ENCODE results near the gene CEP131.

Gene CEP131

DNA sequence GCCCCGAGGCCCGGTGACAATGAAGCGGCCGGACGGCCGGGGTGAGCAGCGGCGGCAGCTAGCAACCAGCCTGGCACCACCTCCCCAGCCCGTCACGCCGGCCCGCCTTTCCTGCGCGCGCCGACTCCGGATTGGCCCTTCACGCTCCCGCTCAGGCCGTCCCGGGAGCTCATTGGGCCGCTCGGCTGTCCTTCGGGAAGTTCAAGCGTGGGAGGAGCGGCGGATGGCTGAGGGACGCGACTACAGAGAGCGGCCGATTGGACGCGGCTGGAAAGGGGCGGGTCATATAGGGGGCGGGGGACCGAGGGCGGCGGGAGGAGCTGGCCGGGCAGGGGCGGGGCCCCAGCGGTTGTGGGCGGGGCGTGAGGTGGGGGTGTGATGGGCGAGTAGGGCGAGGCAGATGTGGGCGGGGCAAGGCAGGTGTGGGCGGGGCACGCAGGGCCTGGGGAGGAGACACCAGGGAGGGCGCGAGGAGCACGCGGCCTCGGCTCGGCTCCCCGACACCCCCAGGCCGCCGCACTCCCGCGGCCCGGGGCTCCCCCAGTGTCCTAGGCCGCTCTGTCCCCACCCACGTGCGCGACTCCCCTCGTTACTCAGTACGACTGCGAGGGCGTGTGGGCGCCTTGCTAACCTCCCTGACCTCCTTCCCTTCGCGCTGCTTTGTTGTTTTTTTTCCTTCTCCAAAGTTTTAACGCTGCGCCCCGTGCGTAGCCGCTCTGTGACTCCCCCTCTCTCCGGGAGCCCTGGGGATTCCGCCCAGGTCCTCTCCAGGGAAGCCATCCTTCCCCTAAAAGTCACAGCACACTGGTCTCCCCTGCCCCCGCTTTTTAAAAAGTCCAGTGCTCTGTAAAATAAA, at the start of gene CEP131:
TSS of gene CEP131 (minus strand) at position 60 of the 856 bp plus-strand sequence. CDS start 2,909 bp downstream, outside the sequence.
- DNase-seq (ENCODE audit: low read depth, low spot score): peak; percentile 95

DNA sequence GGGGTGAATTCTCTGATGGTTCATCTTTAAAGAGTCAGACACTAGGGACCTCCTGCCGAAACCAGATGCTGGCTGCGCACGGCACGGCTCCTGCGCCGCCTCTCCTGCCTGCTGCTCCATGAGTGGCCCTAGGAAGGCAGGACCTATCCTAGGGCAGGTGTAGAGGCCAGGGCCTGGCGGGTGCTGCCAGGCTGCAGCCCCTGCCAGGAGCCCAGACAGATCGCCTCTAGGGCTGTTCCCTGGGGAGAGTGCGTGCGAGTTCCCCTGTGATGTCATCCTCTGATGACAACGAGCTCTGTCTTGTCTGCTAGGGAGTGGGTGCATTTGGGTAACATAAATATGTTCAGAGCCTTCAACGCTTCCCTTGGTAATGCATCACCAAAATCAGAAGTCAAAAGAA, 48.5 kb upstream of the CEP131 start:
- no peak for DNase-seq (ENCODE audit: low read depth, low spot score)

DNA sequence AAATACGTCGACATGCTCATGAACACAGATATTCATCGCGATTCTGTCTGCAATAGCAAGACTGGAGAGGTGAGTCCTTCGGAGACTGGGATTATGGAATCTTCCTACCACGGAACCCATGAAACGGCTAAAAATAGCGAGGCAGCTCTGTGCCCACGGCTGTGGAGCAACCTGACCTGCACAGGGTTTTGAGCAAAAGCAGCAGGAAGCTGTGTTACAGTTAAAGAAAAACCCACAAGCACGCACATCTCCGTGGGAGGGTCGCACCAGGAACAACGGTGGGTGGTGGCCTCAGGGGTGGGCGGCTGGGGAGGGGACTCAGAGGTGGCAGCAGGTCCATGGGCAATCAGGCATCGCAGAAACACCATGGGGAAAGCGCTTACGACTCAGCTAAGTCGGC, 47.5 kb upstream of the CEP131 start:
- DNase-seq (ENCODE audit: low read depth, low spot score): no peak

DNA sequence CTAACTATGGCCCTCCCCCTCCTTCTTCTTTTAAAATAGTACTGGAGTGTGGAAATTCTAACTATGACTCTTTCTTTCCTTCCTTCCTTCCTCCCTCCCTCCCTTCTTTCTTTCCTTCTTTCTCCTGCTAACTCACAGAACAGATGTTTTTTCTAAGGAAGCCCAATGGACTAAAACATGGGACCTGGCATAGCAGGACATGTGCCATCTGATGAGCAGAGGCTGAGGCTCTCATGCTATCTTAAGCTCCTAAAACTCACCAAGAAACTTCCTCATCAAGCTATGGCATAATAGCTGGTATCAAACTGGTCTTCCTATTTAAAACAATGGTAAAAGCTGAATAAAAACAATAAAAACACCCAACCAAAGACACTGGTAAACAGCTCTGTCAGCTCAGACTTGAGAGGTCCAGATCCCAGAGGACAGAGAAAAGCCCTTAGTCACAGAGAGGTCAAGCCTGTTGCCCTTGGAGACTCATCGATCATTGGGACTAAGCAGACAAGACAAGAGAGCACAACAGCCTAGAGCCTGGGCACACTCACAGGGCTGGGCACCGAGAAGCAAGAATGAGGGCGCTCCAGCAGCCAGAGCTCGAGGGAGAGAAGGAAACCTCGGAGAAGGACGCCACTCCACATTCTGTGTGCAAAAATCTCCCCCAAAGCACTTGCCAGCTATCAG, 44.8 kb upstream of the CEP131 start:
- no peak for DNase-seq (ENCODE audit: low read depth, low spot score)

DNA sequence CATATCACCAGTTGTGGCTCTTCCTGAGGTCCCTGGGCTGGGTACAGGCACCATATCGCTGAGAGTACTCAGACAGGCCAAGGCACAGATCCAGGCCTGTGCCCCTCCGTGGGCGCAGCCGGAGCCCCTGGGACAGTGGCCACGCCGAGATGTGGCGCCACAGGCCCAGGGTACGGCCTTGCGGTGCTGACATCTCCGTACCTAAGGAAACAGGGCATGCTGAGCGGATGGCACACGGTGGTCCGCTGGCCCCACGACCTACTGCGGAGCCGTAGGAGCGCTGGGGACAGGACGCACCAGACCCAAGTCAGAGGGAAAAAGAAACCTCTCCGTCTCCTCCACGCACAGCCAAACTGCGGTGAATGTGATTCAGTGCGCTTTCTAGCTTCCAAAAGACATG, 42.8 kb upstream of the CEP131 start:
- DNase-seq (ENCODE audit: low read depth, low spot score): no peak

- DNase-seq (ENCODE audit: low read depth, low spot score): no peak
Measured at GRCh38 chr17:81264640-81265039, 41.9 kb upstream of the CEP131 start.

- no peak for DNase-seq (ENCODE audit: low read depth, low spot score)
Measured at GRCh38 chr17:81263371-81264181, 40.8 kb upstream of the CEP131 start.

- no peak for DNase-seq (ENCODE audit: low read depth, low spot score)
Measured at GRCh38 chr17:81261582-81262336, 39.0 kb upstream of the CEP131 start.

DNA sequence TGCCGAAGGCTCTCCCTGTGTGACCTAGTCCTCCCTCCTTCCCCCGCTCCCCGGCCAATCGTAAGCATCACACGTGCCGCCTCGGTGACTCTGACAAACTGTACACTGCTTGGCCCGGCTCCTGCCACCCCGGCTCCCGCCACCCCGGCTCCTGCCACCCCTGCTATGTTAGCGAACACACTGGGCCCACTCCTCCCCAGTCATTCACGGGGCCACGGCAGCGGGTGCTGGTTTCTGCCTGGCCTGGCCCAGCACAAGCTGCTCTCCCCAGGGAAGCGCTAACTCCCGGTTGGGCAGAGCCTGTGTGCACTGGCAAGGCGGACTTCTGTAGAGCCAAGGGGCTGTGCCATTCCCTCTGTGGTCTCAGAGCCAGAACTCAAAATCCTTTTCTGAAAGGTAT, 38.3 kb upstream of the CEP131 start:
- DNase-seq (ENCODE audit: low read depth, low spot score): no peak

DNA sequence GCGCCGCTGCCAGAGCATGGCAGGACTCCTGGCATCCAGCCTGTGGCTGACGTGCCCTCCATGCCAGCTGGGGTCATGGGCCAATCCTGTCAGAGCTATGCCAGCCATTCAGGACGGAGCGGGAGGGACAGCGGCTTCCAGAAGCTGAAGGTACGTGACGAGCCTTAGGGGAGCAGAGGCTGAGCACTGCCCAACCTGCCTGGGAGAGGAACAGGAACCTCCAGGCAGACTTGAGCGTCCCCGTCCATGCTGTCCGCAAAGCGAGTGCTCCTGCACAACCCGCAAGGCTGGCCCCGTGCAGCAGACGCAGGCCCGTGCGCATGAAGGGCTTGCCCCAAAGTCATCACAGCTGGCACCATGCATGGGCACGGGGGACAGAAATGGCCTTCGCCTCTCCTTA, 37.9 kb upstream of the CEP131 start:
- DNase-seq (ENCODE audit: low read depth, low spot score): no peak

DNA sequence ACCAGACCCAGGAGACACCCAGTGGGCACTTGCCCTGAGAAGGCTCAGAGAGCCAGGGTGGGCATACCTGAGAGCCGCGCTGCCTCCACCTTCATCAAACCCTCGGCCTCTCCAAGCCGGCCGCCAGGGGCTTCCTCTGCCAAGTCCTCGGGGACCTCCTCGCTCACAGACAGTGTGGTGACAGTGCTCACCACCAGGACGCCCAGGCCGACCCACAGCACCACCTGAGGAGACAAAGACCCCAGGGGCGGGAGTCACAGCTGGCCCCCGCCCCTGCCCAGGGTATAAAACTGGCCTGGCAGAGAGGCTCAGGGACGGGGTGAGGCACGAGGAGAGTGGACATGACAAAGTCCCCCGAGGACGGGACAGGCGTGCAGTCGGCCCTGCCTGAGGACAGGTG, 37.4 kb upstream of the CEP131 start:
- DNase-seq (ENCODE audit: low read depth, low spot score): no peak

DNA sequence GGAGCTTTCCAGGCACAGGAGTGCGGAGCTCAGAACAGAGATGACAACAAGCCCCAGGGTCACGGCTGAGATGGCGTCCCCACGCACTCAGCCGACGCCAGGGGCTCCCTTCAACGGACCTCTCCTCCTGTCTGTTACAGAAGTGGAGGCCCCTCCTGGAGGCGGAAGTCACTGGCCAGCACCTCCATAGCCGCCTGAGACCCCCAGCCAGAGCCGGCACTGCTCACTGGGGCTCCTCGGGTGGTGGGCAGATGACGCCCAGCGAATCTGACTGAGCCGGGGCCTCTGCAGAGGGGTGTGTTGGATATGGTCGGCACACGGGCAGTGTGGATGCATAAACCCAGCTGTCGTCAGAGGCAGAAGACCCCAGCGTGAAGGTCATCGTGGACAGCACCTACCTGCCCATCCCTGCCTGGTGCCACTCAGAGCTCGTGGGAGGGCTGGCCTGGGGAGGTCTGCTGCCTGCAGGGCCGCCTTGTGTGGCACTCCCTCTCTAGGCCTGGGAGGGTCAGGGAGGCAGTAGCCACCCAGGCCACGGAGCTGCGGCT, 36.4 kb upstream of the CEP131 start:
- no peak for DNase-seq (ENCODE audit: low read depth, low spot score)

GRCh38 chr17:81258292-81258691, 35.5 kb upstream of the CEP131 start:
- DNase-seq (ENCODE audit: low read depth, low spot score): no peak

GRCh38 chr17:81257533-81257932, 34.8 kb upstream of the CEP131 start:
- no peak for DNase-seq (ENCODE audit: low read depth, low spot score)

- DNase-seq (ENCODE audit: low read depth, low spot score): no peak
Measured at GRCh38 chr17:81256616-81257015, 33.9 kb upstream of the CEP131 start.

GRCh38 chr17:81254955-81255717, 32.4 kb upstream of the CEP131 start:
- DNase-seq (ENCODE audit: low read depth, low spot score): peak; percentile 16

DNA sequence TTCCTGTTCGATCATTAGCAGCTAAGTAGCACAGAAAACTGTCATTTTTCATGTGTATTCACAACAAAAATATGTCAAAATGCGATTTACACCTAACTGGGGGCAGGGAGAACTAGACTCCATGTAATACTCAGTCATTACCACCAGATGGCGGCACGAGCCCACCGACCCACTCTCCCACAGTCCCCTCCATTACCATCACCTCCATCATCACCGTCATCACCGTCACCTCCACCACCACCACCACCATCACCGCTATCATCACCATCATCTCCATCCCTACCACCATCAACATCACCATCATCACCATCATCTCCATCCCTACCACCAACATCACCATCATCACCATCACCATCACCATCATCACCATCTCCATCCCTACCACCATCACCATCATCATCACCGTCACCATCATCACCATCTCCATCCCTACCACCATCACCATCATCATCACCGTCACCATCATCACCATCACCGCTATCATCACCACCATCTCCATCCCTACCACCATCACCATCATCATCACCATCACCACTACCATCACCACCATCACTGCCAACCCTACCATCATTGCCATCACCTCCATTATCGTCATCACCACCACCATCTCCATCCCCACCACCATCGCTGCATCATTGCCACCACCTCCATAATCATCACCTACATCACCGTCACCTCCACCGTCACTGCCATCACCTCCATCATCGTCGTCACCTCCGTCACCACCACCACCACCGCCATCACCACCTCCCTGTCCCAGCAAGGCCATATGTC, 30.8 kb upstream of the CEP131 start:
- DNase-seq (ENCODE audit: low read depth, low spot score): no peak

DNA sequence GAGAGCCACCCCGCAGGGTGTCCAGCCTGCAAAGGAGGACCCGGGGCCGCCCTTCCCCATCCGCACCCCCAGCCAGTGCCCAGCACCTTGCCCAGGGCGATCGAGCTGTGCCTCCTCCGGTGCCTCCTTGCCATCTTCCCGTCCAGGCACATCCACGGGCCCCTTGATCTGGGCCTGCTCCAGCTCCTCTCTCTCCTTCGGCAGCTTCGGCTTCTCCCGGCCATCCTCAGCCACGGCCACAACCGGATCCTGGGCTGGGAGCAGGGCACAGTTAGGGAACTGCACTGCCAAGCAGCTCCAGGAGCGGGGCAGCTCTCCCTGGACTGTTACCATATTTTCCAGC, 30.2 kb upstream of the CEP131 start:
- no peak for DNase-seq (ENCODE audit: low read depth, low spot score)

DNA sequence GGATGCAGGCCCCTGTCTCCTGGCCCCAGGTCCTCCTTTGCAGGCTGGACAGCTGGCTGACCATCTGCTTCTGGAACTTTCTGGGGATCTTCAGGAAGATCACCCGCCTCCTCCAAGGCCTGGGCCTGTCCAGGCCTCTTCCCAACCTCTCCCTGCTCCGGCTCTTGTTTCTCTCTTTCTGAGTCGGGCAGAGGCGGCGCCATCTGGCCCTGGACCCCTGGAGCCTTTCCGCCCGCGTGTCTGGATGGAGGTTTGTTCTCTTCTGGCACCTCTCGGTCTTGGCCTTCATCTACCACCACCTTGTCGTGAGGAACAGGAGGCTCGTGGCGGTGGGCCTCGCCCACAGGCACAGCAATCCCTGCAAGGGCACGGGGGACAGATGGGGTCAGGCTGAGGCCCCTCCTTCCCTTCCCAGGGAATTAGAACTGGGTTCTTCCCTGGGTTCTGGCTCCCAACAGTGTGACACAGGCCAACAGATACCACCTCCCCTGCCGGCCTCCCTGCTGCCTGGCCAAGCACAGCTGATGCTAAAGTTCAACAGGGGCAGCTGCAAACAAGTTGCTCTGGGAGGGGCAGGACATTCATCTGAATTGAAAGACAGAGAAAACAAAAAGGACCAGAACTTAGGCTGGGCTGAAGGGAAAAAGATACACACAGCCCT, 29.7 kb upstream of the CEP131 start:
- DNase-seq (ENCODE audit: low read depth, low spot score): no peak
